NB4 (cell line): ENCODE data around the gene SLC26A6.

Source experiments
- POLR2A ChIP-seq: IDR thresholded peaks from 2 replicates; pipeline ENCODE4 v1.6.1; 2011; ENCODE audit warnings: mild to moderate bottlenecking; ENCODE audit not compliant: insufficient read length; ENCODE audit errors: extremely low read depth
- TF ChIP-seq, protein P1 (sequence below): IDR thresholded peaks from one replicate; pipeline ENCODE4 v1.5.1; 2012; ENCODE audit warnings: low read depth, low read length

DNA sequence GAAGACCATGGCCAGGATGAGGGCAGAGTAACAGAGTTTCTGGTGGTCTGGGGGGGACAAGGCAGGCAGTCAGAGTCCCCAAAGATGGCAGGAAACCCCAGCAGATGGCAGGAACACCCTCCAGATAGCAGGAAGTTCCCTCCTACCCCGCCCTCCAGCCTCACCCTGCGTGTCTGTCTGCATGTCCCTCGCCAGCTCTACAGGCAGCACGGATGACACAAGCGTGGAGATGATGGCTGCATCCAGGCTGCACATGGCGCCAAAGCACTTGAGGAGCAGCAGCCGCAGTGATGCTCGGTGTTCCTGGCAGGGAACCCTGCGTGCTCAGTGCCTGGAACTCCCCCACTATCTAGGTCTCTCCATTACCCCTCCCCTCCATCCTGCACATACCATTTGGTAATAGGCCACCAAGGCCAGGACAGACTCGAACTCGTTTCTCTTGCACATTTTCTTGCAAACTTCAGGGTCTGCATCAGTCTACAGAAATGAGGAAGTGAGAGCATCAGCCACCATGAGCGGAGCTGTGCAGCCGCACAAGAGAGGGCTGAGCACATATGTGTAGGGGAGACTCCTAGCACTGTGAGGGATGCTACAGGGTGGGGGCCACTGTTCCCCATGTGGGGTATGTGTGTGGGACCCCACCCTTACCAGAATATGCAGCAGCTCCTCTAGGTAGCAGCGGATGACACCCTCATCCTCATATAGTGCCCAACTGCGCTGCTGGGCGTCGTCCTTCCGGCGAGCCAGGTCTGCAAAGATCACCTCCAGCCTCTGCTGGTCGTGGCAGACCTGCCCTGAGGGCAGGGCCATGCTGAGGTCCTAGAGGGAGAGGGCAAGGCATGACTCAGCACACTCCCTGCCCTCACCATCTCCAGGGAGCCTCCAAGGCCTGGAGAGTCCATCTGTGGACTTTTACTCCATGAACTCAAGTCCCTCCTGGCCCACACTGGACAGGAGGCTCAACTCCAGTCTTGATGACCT lies 44.4 kb upstream of the SLC26A6 start:
- TF ChIP-seq, protein P1, sequence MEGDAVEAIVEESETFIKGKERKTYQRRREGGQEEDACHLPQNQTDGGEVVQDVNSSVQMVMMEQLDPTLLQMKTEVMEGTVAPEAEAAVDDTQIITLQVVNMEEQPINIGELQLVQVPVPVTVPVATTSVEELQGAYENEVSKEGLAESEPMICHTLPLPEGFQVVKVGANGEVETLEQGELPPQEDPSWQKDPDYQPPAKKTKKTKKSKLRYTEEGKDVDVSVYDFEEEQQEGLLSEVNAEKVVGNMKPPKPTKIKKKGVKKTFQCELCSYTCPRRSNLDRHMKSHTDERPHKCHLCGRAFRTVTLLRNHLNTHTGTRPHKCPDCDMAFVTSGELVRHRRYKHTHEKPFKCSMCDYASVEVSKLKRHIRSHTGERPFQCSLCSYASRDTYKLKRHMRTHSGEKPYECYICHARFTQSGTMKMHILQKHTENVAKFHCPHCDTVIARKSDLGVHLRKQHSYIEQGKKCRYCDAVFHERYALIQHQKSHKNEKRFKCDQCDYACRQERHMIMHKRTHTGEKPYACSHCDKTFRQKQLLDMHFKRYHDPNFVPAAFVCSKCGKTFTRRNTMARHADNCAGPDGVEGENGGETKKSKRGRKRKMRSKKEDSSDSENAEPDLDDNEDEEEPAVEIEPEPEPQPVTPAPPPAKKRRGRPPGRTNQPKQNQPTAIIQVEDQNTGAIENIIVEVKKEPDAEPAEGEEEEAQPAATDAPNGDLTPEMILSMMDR, result no peak
- no peak for TF ChIP-seq POLR2A
